Neural progenitor cell (in vitro differentiated cells): ENCODE measurements around the gene GLB1L2.

Experiments
- CTCF ChIP-seq: fragments of 200-600 bp; sonication (generic); IDR thresholded peaks from 2 replicates; pipeline ENCODE4 v1.5.1; 2017; ENCODE audit warnings: antibody characterized with exemption, mild to moderate bottlenecking
- EZH2 ChIP-seq: fragments of 200-600 bp; sonication (generic); IDR thresholded peaks from 2 replicates; pipeline ENCODE4 v1.6.1; 2017; ENCODE audit warnings: antibody characterized with exemption, mild to moderate bottlenecking, moderate library complexity

GRCh38 chr11:134364261-134364660 lies 32.5 kb downstream of the GLB1L2 start:
- TF ChIP-seq EZH2 (no peak), CTCF (no peak)
